ENCODE measurements around the gene NCK2. TPM values are rescaled to one million over a fixed set of nuclear protein-coding genes. Genes with fewer than 3 reads are reported as not detected.

NCK2 gene
- total RNA-seq = 10 to 100 TPM; 55.4 to 90.5 (median 62.5) TPM

DNA sequence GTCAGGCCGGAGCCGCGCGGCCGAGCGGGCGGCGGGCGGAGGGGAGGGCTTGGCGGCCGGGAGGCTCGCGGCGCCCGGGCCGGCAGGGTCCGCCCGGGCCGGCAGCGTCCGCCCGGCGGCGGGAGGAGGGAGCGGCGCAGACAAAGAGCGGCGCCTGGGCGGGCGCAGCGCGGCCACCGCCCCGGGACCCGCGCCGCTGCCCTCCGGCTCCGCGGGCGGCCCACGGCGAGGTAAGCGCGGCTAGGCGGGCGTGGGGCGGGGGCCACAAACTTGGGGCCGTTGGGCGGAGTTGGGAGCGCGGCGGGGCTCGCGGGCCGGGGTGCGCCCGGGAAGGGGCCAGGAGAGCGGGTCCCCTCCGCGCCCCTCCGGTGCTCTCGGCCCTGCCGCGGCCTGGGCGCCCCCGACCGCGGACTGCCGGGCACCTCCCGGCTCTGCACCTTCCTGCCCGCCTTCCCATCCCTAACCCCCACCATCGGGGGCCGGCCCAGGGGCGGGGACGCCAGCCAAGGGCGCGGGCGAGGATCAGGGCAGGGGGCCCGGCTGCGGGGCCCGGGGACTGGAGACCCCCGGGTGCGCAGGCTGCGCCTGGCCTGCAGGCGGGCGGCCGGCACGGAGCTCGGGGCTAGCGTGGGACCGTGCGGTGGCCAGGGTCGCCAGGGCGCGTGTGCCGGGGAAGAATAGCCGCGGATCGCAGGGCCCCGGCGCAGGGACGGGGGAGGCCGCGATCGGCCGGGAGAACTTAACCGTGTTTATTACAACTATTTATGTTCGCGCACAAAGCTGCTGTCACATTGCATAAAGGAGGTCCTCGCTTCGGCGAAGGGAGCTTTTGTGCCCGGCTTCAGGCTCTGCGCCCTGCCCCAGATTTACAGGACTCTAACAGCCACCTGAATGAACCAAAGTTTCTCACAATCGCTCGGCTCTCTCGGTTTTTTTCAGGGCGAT lies at the start of gene NCK2:
Gene NCK2, plus strand, starts transcription at position 4 of the 945 bp plus-strand sequence. CDS start 110,152 bp downstream, outside the sequence.
- H3K9me3 ChIP-seq = no peaks in the 10 kb centered on the region
- intact Hi-C loops (cut with DNase I) = no loop called here

DNA sequence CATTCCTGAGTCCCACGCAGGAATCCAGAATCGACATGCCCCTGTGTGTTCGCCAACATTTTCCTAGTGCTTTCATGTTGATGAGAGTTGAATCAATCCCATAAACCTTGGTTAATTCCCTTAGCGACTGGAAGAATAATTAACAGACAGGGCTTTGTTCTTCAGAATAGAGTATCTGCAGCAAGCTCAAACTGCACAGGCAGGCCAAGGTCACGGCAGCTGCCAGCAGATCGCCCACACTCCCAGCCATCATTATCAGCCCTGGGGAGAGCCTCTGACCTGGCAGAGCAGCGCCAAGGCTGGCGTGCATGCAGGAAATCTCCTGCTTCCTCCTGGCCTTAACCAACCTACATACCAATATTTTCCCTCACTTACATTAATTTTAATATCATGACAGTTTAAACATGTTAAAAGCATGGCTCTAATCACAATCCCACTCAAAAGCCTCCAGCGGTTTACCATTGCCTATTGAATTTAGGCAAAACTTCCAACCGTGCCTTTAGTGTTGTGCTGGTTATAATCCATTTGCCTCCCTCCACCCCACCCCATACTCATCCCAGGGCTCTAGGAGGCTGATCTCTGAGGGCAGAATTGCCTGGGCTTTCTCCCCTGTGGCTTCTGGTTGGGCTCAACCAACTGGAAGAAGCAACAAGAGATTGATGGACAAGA lies 46.8 kb upstream of the NCK2 start:
- WGBS, 2 donors = 13 to 20% methylated on average over 9 to 10 of the region's 10 CpGs
- Histone ChIP-seq H3K27ac (no peak overlapping the region), H3K9me3 (no peaks in the 10 kb centered on the region), H3K27me3 (no peaks in the 10 kb centered on the region), H3K36me3 (no peaks in the 10 kb centered on the region), H3K4me3 (no peak overlapping the region), H3K4me1 (peaks cover 0 to 7% (median 0%) of the 10 kb centered on the region in 3 donors)
- TF ChIP-seq, protein P1, sequence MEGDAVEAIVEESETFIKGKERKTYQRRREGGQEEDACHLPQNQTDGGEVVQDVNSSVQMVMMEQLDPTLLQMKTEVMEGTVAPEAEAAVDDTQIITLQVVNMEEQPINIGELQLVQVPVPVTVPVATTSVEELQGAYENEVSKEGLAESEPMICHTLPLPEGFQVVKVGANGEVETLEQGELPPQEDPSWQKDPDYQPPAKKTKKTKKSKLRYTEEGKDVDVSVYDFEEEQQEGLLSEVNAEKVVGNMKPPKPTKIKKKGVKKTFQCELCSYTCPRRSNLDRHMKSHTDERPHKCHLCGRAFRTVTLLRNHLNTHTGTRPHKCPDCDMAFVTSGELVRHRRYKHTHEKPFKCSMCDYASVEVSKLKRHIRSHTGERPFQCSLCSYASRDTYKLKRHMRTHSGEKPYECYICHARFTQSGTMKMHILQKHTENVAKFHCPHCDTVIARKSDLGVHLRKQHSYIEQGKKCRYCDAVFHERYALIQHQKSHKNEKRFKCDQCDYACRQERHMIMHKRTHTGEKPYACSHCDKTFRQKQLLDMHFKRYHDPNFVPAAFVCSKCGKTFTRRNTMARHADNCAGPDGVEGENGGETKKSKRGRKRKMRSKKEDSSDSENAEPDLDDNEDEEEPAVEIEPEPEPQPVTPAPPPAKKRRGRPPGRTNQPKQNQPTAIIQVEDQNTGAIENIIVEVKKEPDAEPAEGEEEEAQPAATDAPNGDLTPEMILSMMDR (IDR thresholded peaks at IDR 0.05) = no peak
- TF ChIP-seq POLR2A (IDR thresholded peaks at IDR 0.05) = no peak
- intact Hi-C loops (cut with DNase I) = no loop called here
- no peak for DNase-seq

More for the DNA sequence above, at the start of gene NCK2:
- H3K27ac ChIP-seq = peak within 1 kb of the TSS; percentile 91 to 98 (median 96)
- no peaks in the 10 kb centered on the region for H3K27me3 ChIP-seq
- TF ChIP-seq POLR2A (IDR thresholded peaks at IDR 0.05) = peak in 2 of 4 donors; percentile 12 to 23
- TF ChIP-seq, protein P1 (IDR thresholded peaks at IDR 0.05) = peak in 3 of 6 experiments; percentile 12 to 23 (median 18)
- H3K4me1 ChIP-seq = peaks cover 22 to 55% (median 38%) of the 10 kb centered on the region in 3 donors
- peak within 1 kb of the TSS; percentile 65 to 98 (median 92) for H3K4me3 ChIP-seq
- H3K36me3 ChIP-seq = no peaks in the 10 kb centered on the region
- no peak for DNase-seq
- WGBS, 2 donors = 0% methylated on average over 8 to 9 of the region's 119 CpGs

DNA sequence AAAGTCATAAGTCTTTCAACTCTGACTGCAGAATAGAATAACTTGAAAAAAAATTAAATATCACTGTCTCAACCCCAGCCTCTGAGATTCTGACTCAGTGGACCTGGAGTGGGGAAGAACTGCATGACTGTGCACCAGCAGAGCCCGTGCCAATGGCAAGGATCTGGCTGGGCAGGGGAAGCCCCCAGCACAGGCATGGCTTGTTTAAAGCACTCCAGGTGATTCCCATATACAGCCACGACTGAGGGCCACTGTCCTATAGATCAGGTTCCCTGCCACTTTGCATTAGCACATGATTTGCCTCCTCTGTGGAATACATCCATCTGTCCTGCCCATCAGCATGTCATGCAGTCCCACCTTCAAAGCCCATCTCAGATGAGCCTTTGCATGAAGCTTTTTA lies 45.9 kb upstream of the NCK2 start:
- no peaks in the 10 kb centered on the region for H3K9me3 ChIP-seq
- H3K27me3 ChIP-seq = no peaks in the 10 kb centered on the region
- TF ChIP-seq, protein P1 (IDR thresholded peaks at IDR 0.05) = no peak
- TF ChIP-seq POLR2A (IDR thresholded peaks at IDR 0.05) = no peak
- no peaks in the 10 kb centered on the region for H3K36me3 ChIP-seq
- H3K27ac ChIP-seq = no peak overlapping the region
- peaks cover 0 to 7% (median 0%) of the 10 kb centered on the region in 3 donors for H3K4me1 ChIP-seq
- H3K4me3 ChIP-seq = no peak overlapping the region
- 53 to 68% methylated on average over 2 of the region's 2 CpGs for WGBS, 2 donors
- DNase-seq = no peak
- intact Hi-C loops (cut with DNase I) = no loop called here

DNA sequence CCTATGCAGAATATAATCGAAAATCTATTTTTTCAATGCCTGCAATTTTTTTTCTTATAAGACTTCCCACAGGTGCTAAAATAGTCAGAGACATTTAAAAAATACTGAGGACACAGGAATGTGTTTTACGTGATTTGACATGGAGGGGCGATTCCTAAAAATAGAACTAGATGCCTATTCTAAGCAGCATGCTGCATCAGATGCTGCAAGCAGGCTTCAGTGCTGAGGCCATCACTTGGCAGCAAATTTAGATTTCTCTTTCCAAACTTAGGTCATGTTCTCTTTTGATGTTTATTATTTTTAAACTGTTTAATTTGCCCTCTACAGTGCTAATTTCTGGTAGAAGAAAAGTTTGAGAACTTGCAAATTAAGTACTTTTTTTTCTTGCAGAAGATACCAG lies 43.7 kb upstream of the NCK2 start:
- DNase-seq = no peak
- no peak for TF ChIP-seq POLR2A (IDR thresholded peaks at IDR 0.05)
- TF ChIP-seq, protein P1 (IDR thresholded peaks at IDR 0.05) = no peak
- no peaks in the 10 kb centered on the region for H3K27me3 ChIP-seq
- no peaks in the 10 kb centered on the region for H3K36me3 ChIP-seq
- H3K9me3 ChIP-seq = no peaks in the 10 kb centered on the region
- intact Hi-C loops (cut with DNase I) = no loop called here
- peaks cover 0 to 7% (median 0%) of the 10 kb centered on the region in 3 donors for H3K4me1 ChIP-seq
- H3K27ac ChIP-seq = no peak overlapping the region
- WGBS, 2 donors = 81 to 88% methylated on average over 3 of the region's 3 CpGs
- no peak overlapping the region for H3K4me3 ChIP-seq

DNA sequence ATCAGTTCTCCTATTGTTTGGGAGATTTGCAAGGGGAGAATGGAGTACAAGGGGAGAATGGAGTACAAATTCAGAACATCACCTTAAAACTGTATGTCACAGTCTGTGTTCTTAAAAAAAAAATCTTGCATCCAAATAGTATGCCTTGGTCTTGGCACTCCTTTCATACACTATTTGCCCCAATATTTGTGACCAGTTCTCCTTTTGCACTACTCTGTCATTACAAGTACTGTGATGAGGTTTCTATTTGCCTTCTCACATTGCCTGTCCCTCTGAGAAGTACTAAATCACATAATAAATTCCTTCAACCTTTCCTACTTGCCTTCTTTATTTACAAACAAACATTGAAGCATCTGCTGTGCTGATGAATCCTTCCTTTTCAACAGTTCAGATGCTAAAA lies 36.0 kb upstream of the NCK2 start:
- H3K9me3 ChIP-seq = no peaks in the 10 kb centered on the region
- no peaks in the 10 kb centered on the region for H3K36me3 ChIP-seq
- H3K27ac ChIP-seq = no peak overlapping the region
- H3K4me3 ChIP-seq = no peak overlapping the region
- H3K4me1 ChIP-seq = peaks cover 0 to 9% (median 7%) of the 10 kb centered on the region in 3 donors
- intact Hi-C loops (cut with DNase I) = no loop called here
- no peak for TF ChIP-seq POLR2A (IDR thresholded peaks at IDR 0.05)
- TF ChIP-seq, protein P1 (IDR thresholded peaks at IDR 0.05) = no peak
- DNase-seq = no peak
- H3K27me3 ChIP-seq = no peaks in the 10 kb centered on the region

Measured in esophagus squamous epithelium (tissue), 5 donors.